EL (cell line): ENCODE data around the gene RYK.

Source experiments
- DNase-seq: peaks from one replicate; pipeline ENCODE4 v3.0.0-alpha.2; 2016

RYK gene

GRCh38 chr3:134145183-134145582 is 105.5 kb downstream of the RYK start:
- DNase-seq: no peak

- no peak for DNase-seq
Measured at GRCh38 chr3:134144694-134145093, 106.0 kb downstream of the RYK start.

- DNase-seq: no peak
Measured at GRCh38 chr3:134143828-134144401, 106.7 kb downstream of the RYK start.

- DNase-seq: no peak
Measured at GRCh38 chr3:134136604-134137003, 114.1 kb downstream of the RYK start.

GRCh38 chr3:134134698-134135415 is 115.8 kb downstream of the RYK start:
- no peak for DNase-seq

GRCh38 chr3:134134240-134134639 is 116.4 kb downstream of the RYK start:
- DNase-seq: no peak

- no peak for DNase-seq
Measured at GRCh38 chr3:134132961-134133360, 117.7 kb downstream of the RYK start.

- DNase-seq: no peak
Measured at GRCh38 chr3:134126153-134126552, 124.5 kb downstream of the RYK start.

- no peak for DNase-seq
Measured at GRCh38 chr3:134114726-134115125, 135.9 kb downstream of the RYK start.

GRCh38 chr3:134111616-134112015 is 139.0 kb downstream of the RYK start:
- DNase-seq: no peak

GRCh38 chr3:134110963-134111362 is 139.7 kb downstream of the RYK start:
- no peak for DNase-seq
